Cerebellar nuclear complex (tissue), 1 donor: Measurements from ENCODE around the gene DAND5.
"Not testable (repeated sequence)": the region's sequence is repeated elsewhere in the genome, so short reads cannot be mapped to it uniquely, and the experiment has no call there.

Source experiments
- DNase-seq, 2 experiments: peaks; one replicate each; lab custom pipeline; 2025; lab: John Stamatoyannopoulos, UW

The DAND5 gene

DNA sequence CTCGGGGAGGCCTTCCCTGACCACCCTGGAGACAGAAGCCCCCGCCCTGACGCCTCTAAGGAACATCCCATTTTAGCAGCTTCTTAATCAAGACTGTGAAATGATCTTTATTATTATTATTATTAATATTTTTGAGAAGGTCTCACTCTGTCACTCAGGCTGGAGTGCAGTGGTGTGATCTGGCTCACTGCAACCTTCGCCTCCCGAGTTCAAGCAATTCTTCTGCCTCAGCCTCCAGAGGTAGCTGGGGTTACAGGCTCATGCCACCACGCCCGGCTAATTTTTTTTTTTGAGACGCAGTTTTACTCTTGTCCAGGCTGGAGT is 3.6 kb upstream of the DAND5 start:
- no peak for DNase-seq

DNA sequence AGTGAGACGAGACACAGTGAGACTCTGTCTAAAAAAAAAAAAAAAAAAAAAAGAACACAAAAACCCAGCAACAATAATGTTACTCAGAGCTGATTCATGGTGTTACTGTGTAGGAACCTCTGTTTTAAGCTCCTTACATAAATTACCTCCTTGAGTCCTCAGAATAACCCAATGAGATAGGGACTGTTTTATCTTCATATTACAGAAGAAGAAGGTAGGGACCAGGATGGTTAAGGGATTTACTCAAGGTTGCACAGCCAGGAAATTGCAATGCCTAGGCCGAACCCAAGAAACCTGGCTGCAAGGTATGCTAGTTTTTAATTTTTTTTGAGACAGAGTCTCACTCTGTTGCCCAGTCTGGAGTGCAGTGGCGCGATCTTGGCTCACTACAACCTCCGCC is 1.5 kb upstream of the DAND5 start:
- no peak for DNase-seq

- no peak for DNase-seq
Observed at GRCh38 chr19:12970070-12970820, 869 bp downstream of the DAND5 start.

- DNase-seq: no peak
Observed at GRCh38 chr19:12973236-12973635, 3.9 kb downstream of the DAND5 start.

GRCh38 chr19:12974301-12975220 is 5.2 kb downstream of the DAND5 start:
- DNase-seq: peak; percentile 71 to 72

DNA sequence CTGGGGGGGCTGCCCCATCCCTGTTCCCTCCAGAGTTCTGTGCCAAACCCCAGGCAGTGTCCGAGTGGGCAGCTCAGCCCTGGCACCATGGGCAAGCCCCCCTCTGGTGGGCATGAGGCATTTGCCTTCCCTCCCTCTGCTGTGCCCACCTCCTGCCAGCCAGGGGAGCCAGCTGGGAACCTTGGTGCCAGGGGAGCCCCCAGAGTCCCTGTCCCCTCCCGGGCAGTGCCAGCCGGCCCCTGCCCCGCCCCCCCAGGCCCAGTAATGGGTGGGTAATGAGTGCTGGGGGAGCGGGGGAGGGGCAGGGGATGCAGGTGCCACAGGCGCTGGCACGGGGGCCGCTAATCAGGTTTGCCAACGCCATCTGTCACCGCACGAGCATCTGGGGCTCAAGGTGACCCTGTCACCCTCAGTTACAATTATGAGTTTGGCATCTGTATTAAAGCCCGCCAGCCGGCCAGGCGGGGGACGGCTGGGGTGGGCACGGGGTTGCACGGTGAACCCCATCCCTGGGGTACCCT is 5.9 kb downstream of the DAND5 start:
- DNase-seq: no peak

- not testable (repeated sequence) for DNase-seq
Observed at GRCh38 chr19:12976109-12976508, 6.7 kb downstream of the DAND5 start.

- no peak for DNase-seq
Observed at GRCh38 chr19:12979974-12980373, 10.6 kb downstream of the DAND5 start.

DNA sequence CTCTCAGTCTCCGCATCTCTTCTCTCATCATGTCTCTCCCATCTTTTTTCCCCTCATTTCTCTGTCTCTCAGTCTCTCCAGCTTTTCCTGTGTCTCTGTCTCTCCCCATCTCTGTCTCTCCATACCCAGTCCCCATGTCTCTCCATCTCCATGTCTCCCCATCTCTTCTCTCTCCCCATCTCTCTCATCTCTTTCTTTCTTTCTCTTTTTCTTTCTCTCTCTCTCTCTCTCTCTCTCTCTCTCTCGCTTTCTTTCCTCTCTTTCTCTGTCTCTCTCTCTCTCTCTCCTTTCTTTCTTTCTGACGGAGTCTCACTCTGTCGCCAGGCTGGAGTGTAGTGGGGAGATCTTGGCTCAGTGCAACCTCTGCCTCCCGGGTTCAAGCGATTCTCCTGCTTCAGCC is 13.3 kb downstream of the DAND5 start:
- no peak for DNase-seq

- DNase-seq: no peak
Observed at GRCh38 chr19:12983091-12983490, 13.7 kb downstream of the DAND5 start.

DNA sequence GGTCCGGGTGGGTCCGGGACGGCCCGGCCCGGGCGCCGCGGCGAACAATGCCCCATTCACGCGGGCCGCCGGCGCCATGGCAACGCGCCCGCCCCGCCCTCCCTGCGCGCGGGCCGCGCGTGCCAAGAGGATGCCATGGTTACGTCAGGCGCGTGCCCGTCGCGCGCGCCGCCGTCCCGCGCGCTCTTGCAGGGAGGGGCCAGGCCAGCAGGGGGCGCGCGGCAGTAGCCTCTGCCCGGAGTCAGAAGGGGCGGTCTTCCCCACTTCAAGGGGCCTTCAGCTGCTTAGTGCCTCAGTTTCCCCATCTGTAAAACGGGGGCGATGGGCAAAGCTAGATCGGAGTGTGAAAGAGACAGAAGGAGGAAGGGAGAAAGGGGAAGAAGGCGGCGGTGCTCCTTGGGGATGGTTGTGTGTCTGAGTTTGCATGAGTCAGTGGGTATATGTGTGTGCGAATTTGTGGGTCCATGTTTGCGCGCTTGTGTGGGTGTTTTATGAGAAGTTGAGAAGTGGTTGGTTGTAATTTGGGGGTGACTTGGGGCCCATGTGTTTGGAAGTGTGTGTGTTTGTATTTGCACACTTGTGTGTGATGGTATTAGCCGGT is 14.3 kb downstream of the DAND5 start:
- peak in 1 of 2 experiments; percentile 33 for DNase-seq

GRCh38 chr19:12984143-12984627 is 14.8 kb downstream of the DAND5 start:
- DNase-seq: no peak

- DNase-seq: no peak
Observed at GRCh38 chr19:12984683-12985048, 15.3 kb downstream of the DAND5 start.

- no peak for DNase-seq
Observed at GRCh38 chr19:12985049-12985776, 15.8 kb downstream of the DAND5 start.

DNA sequence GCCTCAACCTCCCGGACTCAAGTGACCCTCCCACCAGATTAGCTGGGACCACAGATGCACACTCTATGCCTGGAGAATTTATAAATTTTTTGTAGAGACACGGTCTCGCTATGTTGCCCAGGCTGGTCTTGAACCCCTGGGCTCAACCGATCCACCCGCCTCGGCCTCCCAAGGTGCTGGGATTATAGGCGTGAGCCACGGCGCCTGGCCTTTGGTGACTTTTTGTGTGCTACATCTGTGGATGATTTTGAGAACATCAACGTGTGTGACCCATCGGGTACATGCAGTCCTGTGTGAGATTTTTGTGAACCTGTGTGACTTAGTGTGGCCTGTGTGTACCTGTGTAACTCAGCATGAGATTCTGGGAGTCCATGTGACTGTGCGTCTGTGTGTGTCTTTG is 17.4 kb downstream of the DAND5 start:
- DNase-seq: no peak

DNA sequence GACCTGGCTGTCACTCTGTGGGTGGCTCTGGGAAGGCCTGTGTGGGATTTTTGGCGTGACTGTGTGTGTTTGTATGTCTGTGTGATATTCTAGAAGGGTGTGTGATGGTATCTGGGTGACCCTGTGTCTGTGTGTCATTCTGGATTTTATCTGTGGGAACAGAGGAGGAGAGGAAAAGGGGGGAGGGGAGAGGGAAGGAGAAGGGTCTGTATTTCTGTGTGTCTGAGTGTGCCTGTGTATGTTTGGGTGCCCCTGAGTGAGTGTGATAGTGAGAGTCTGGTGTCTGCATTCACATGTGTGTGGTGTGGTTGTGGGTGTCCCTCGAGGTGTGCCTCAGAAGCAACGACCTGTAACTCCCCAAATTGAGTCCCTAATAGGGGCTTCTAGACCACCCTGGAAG is 17.8 kb downstream of the DAND5 start:
- DNase-seq: no peak

- DNase-seq: no peak
Observed at GRCh38 chr19:12987781-12988180, 18.4 kb downstream of the DAND5 start.

- DNase-seq: no peak
Observed at GRCh38 chr19:12990431-12990830, 21.1 kb downstream of the DAND5 start.

DNA sequence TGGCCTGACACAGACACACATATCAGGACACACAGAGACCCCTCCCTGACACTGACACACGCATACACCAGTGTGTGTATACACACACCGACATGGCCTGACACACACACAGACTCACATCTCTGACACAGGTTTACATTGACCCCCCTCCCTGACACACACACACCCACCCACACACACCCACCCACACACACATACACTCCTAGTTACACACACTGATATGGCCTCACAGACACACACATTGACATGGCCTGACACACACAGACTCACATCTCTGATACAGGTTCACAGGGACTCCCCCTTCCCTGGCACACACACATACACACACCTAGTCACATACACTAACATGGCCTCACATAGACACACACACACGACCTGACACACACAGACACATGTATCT is 21.5 kb downstream of the DAND5 start:
- DNase-seq: no peak

DNA sequence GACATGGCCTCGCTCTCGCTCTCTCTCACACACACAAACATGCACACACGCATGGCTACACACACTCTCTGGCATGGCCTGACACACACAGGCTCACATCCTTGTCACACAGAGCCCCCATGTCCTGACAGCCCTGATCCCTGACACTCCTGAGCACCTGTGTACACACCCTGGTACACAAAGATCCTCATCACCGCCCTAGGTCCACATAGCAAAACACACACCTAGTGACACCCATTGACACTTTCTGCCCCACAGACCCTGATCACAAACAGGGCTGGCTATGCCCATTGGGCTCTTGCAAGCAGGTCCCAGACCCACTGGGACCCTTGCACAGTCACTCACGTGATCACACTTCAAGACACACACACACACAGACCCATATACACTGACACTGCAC is 21.9 kb downstream of the DAND5 start:
- no peak for DNase-seq

DNA sequence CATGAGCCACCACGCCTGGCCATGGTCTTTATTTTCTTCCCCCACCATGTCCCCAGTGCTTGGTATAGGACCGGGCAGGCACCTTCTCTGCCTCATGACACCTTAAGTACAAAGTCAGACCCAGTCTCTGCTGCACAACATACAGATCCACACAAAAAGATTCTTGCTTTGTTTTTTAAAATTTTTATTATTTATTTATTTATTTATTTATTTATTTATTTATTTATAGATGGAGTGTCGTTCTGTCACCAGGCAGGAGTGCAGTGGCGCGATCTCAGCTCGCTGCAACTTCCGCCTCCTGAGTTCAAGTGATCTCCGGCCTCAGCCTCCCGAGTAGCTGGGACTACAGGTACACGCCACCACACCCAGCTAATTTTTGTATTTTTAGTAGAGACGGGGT is 23.4 kb downstream of the DAND5 start:
- no peak for DNase-seq

GRCh38 chr19:12993562-12993961 is 24.2 kb downstream of the DAND5 start:
- DNase-seq: no peak
